Measurements from ENCODE around the gene ANKRD11.

The ANKRD11 gene

GRCh38 chr16:89507214-89507833 is 17.0 kb upstream of the ANKRD11 start:
- no peak for DNase-seq (ENCODE audit: low read depth, low spot score)

DNA sequence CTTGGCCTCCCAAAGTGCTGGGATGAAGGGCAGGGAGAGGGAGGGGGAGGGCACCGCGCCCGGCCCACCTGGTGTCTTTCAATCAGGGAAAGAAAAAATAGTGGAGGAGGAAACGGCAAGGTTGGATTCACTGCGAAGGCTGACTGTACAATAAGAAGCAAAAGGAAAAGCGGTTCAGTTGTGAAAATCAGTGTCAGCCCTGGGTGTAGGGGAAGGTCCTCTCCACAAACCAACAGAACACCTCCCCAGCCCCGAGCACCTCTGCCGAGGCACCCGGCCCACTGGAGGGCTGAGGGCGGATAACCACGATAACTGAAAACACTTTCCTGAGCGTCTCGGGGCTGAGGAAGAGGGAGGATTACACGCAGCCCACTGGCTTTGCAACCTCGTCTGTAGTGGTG is 16.4 kb upstream of the ANKRD11 start:
- no peak for DNase-seq (ENCODE audit: low read depth, low spot score)

- DNase-seq (ENCODE audit: low read depth, low spot score), result no peak
Measured at GRCh38 chr16:89506113-89506504, 15.7 kb upstream of the ANKRD11 start.

DNA sequence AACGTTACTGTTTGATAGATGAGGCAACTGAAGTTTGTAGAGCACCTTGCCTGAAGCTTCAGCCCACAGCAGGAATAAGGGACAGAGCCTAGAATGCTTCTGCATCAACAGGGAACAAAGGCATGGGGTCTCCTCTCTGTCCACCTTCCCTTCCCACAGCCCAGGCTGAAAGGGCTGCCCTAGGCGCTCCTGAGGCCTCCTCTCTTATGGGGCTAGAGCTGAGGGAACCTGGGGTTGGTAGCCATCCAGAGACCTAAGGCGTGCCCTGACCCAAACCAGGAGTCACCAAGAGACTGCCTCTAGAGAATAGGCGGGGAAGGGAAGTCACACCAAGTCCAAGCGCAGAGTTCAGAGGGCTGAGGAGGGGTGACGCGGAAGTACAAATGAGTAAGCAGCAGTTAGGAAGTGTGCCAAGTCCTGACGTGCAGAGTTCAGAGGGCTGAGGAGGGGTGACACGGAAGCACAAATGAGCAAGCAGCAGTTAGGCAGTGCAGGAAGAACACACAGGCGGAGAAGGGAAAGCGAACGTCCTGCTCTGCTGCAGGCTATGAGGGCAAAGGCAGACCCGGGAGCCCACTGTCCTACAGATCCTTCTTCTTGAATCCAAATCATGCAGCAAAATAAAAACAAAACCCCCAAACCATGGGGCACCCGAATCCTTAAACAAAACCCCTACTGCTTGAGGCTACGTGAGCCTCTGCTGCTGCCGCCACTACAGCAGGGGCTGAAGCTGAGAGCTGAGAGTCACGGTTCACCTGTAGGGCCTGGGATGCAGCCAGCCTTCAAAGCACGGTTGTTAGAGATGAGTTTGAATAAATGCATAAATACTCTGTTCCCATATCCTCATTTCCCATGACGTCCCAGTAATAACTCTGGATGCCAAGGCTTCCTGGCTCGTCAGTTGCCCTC is 15.1 kb upstream of the ANKRD11 start:
- peak; percentile 81 for DNase-seq (ENCODE audit: low read depth, low spot score)

GRCh38 chr16:89504091-89504490 is 13.7 kb upstream of the ANKRD11 start:
- DNase-seq (ENCODE audit: low read depth, low spot score), result no peak

DNA sequence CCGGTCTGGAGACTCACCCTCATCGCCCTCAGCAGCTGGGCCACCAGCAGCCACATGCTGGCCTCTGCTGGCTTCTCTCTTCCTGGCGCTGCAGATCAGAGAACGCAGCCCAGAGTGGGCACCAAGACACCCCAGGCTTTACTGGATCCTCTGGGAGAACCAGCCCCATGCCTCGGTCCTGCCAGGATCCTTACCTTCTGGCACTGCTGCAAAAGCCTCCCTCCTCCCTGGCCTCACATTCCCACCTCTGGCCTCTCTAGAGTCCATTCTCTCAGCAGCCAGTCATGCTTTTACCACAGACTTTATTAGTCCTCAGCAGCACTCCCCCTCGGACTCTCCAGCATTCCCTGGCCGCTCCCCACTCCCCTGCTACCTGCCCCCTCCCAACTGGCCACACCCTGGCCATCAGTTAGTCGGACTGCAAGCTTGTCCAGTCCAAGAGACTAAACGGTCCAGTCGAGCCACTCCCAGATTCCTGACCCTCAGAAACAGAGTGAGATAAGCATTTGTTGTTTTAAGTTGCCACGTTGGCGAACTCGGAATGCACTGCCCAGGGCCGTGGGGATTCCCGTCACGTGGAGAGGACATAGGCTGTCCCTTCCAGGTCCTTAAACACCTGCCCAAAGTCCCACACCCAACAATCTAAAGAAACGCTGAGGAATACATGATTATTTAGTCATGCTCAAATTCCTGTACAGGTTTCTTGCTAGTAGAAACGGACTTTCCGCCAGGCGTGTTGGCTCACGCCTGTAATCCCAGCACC is 11.9 kb upstream of the ANKRD11 start:
- DNase-seq (ENCODE audit: low read depth, low spot score), result no peak

- no peak for DNase-seq (ENCODE audit: low read depth, low spot score)
Measured at GRCh38 chr16:89499767-89500166, 9.4 kb upstream of the ANKRD11 start.

- no peak for DNase-seq (ENCODE audit: low read depth, low spot score)
Measured at GRCh38 chr16:89498839-89499238, 8.5 kb upstream of the ANKRD11 start.

DNA sequence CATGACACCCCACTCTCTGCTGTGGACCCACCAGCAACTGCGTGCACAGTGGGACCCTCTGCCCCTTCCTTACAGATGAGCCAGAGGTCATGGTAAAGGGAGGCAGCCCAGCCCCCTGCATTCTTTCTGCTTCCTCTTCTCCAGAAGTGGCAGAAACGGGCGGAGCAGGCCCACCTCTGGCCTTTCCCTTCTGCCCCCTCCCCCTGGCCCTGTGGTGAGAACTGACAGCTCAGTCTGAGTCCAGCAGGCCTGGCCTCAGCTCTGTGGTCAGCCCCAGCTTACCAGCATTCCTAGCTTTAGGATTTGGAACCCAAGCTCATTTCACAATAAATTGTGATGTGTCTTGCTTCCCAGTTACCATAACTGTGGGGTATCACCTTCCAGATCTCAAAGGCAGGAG is 4.8 kb upstream of the ANKRD11 start:
- no peak for DNase-seq (ENCODE audit: low read depth, low spot score)

GRCh38 chr16:89493776-89494175 is 3.4 kb upstream of the ANKRD11 start:
- DNase-seq (ENCODE audit: low read depth, low spot score), result no peak

- no peak for DNase-seq (ENCODE audit: low read depth, low spot score)
Measured at GRCh38 chr16:89491974-89492687, 1.8 kb upstream of the ANKRD11 start.

DNA sequence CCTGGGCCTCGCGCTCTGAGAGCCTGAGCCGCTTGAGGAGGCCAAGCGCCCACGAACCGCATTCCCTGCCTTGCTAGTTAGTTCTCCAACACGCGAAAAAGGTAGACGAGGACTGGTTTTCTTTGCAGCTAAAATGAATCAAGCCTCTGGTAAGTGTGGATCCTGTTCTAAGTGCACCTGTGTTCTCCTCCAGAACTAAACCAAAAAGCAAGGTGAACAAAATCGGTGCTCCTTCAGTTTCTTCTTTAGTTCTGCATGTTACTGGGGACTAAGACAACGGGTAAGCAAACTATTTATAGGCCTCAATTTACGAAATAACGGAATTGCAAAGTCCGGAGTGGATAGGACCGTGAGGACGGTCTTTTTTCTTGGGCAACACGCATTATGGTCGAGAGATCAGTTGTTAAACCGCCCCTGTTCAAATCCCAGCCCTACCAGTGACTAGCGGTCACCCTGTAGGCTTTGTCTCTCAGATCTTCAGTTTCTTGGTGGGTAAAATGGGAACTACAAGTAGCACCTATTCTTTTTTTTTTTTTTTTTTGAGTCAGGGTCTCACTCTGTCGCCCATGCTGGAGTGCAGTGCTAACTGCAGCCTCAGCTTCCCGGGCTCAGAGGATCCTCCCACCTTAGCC is 993 bp upstream of the ANKRD11 start:
- DNase-seq (ENCODE audit: low read depth, low spot score), result no peak

GRCh38 chr16:89489898-89490438 is 393 bp downstream of the ANKRD11 start:
- no peak for DNase-seq (ENCODE audit: low read depth, low spot score)

- DNase-seq (ENCODE audit: low read depth, low spot score), result peak; percentile 74
Measured at GRCh38 chr16:89489040-89489897, 1.1 kb downstream of the ANKRD11 start.

GRCh38 chr16:89485701-89486246 is 4.6 kb downstream of the ANKRD11 start:
- no peak for DNase-seq (ENCODE audit: low read depth, low spot score)

DNA sequence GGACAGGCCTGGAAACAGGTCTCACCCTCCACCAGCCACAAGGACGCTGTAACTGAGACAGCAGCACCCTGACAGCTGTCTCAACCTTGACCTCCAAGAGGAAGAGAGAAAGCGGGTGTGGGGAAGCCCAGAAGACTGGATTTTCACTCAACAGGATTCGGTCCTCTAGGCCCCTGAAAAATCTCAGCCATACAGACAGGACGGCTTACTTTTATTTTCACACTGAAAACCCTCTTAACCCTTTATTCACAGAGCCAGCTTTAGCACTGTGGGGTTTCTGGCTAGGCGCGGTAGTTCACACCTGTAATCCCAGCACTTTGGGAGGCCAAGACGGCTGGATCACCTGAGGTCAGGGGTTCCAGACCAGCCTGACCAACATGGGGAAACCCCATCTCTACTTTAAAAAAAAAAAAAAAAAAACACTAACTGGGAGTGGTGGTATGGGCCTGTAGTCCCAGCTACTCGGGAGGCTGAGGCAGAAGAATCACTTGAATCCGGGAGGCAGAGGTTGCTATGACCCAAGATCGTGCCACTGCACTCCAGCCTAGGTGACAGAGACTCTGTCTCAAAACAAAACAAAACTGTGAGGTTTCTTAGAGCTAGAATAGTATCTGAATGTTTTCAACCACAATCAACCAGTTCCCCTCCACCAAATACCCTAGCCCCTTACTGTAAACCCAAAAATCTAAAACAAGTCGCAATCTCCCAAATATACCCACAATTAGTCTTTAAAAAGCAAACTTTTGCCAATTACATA is 5.3 kb downstream of the ANKRD11 start:
- no peak for DNase-seq (ENCODE audit: low read depth, low spot score)

- no peak for DNase-seq (ENCODE audit: low read depth, low spot score)
Measured at GRCh38 chr16:89484041-89484501, 6.3 kb downstream of the ANKRD11 start.

GRCh38 chr16:89482817-89483205 is 7.5 kb downstream of the ANKRD11 start:
- no peak for DNase-seq (ENCODE audit: low read depth, low spot score)
